ENCODE results near the gene STARD13.

STARD13 gene

GRCh38 chr13:33285420-33286124, at the start of gene STARD13:
STARD13 (minus strand) TSS chr13:33285755; CDS start chr13:33285638, 117 bp downstream.
- peak; percentile 58 for DNase-seq

- no peak for DNase-seq
Measured at GRCh38 chr13:33334831-33335230, 49.3 kb upstream of the STARD13 start.

- no peak for DNase-seq
Measured at GRCh38 chr13:33331962-33332361, 46.4 kb upstream of the STARD13 start.

- DNase-seq = no peak
Measured at GRCh38 chr13:33330483-33330882, 44.9 kb upstream of the STARD13 start.

- DNase-seq = no peak
Measured at GRCh38 chr13:33328701-33329100, 43.1 kb upstream of the STARD13 start.

GRCh38 chr13:33326723-33327122, 41.2 kb upstream of the STARD13 start:
- no peak for DNase-seq

GRCh38 chr13:33326246-33326645, 40.7 kb upstream of the STARD13 start:
- DNase-seq = no peak

- no peak for DNase-seq
Measured at GRCh38 chr13:33323801-33324510, 38.4 kb upstream of the STARD13 start.

- DNase-seq = no peak
Measured at GRCh38 chr13:33322965-33323668, 37.6 kb upstream of the STARD13 start.

GRCh38 chr13:33322543-33322809, 36.9 kb upstream of the STARD13 start:
- DNase-seq = no peak

GRCh38 chr13:33321686-33322542, 36.4 kb upstream of the STARD13 start:
- no peak for DNase-seq

- DNase-seq = no peak
Measured at GRCh38 chr13:33319859-33320258, 34.3 kb upstream of the STARD13 start.

GRCh38 chr13:33318744-33319143, 33.2 kb upstream of the STARD13 start:
- no peak for DNase-seq

GRCh38 chr13:33318037-33318436, 32.5 kb upstream of the STARD13 start:
- no peak for DNase-seq

GRCh38 chr13:33316890-33317289, 31.3 kb upstream of the STARD13 start:
- no peak for DNase-seq

- no peak for DNase-seq
Measured at GRCh38 chr13:33313504-33313903, 27.9 kb upstream of the STARD13 start.

- no peak for DNase-seq
Measured at GRCh38 chr13:33312861-33313212, 27.3 kb upstream of the STARD13 start.

GRCh38 chr13:33312150-33312860, 26.8 kb upstream of the STARD13 start:
- DNase-seq = no peak

- no peak for DNase-seq
Measured at GRCh38 chr13:33311040-33311439, 25.5 kb upstream of the STARD13 start.

GRCh38 chr13:33310245-33311038, 24.9 kb upstream of the STARD13 start:
- DNase-seq = no peak

- DNase-seq = no peak
Measured at GRCh38 chr13:33308863-33309262, 23.3 kb upstream of the STARD13 start.

GRCh38 chr13:33307843-33308242, 22.3 kb upstream of the STARD13 start:
- DNase-seq = no peak
